Suprapubic skin (tissue), 3 donors: ENCODE data around the gene HIF1A.

Source experiments
- CTCF ChIP-seq, 2 donors: fragments of 200-600 bp in 1 of 2; fragments of 450-650 bp in 1 of 2; sonication (generic) in 1 of 2; IDR thresholded peaks; one replicate each; pipeline ENCODE4 v1.5.1; 2016 to 2019; ENCODE audit warnings: antibody characterized with exemption in 2 of 2, mild to moderate bottlenecking in 1 of 2, moderate library complexity in 1 of 2
- EP300 ChIP-seq: sonication (generic); formaldehyde crosslinking; IDR thresholded peaks from one replicate; pipeline ENCODE4 v1.6.1; 2017; ENCODE audit warnings: antibody characterized with exemption
- POLR2A ChIP-seq, 2 donors: fragments of 450-650 bp; IDR thresholded peaks; one replicate each; pipeline ENCODE4 v1.6.1; 2017; ENCODE audit warnings: antibody characterized with exemption in 2 of 2, mild to moderate bottlenecking in 2 of 2, moderate library complexity in 2 of 2

GRCh38 chr14:61655777-61656176, 39.5 kb upstream of the HIF1A start:
- TF ChIP-seq EP300 (no peak), CTCF (IDR thresholded peaks at IDR 0.05) (no peak), POLR2A (IDR thresholded peaks at IDR 0.05) (no peak)
